Psoas muscle (tissue), 8 donors: ENCODE results near the gene FFAR3. TPM values are rescaled to one million over a fixed set of nuclear protein-coding genes. Genes with fewer than 3 reads are reported as not detected.

Source experiments
- ATAC-seq, 4 donors: fragments of 200-7000 bp; cut with Tn5 transposase; one replicate each; pipeline ENCODE4 v1.9.1; 2020; ENCODE audit warnings: moderate library complexity in 3 of 4, mild to moderate bottlenecking in 2 of 4
- DNase-seq, 2 donors: peaks; one replicate each; pipeline ENCODE4 v3.0.0-alpha.2; 2020
- H3K27ac ChIP-seq: fragments of 200-600 bp; one replicate; pipeline ENCODE4 v1.8.0; 2022
- H3K27me3 ChIP-seq, 3 donors: fragments of 200-600 bp in 1 of 3; one replicate each; pipeline versions ENCODE4 v1.6.1 to v1.8.0; 2013 to 2022; ENCODE audit warnings: low read length in 2 of 3, mild to moderate bottlenecking in 2 of 3, moderate library complexity in 1 of 3; ENCODE audit not compliant: insufficient read depth in 3 of 3
- H3K36me3 ChIP-seq, 2 donors: fragments of 200-600 bp in 1 of 2; one replicate each; pipeline versions ENCODE4 v1.6.1 to v1.8.0; 2013 to 2022; ENCODE audit warnings: low read depth in 1 of 2, mild to moderate bottlenecking in 1 of 2, moderate library complexity in 1 of 2; ENCODE audit not compliant: insufficient read depth in 1 of 2
- H3K4me1 ChIP-seq: fragments of 200-600 bp; one replicate; pipeline ENCODE4 v1.8.0; 2022
- H3K4me3 ChIP-seq: fragments of 200-600 bp; one replicate; pipeline ENCODE4 v1.8.0; 2022; ENCODE audit warnings: mild to moderate bottlenecking
- H3K9me3 ChIP-seq: fragments of 200-600 bp; one replicate; pipeline ENCODE4 v1.8.0; 2022
- CTCF ChIP-seq: fragments of 200-600 bp; IDR thresholded peaks from one replicate; pipeline ENCODE4 v1.8.0; 2022; ENCODE audit warnings: antibody characterized with exemption
- WGBS, 3 donors: extraction: QIAGEN DNeasy Blood & Tissue Kit; methylation state at CpG; one replicate each; pipeline versions ENCODE4 v1.1.6 to v1.1.7; 2013; 5-methylcytosine and 5-hydroxymethylcytosine counted together
- intact Hi-C, 2 donors: fragments of 100-400 bp; cut with DNase I; formaldehyde crosslinking; loops; one replicate each; pipeline versions ENCODE4 v1.11.0 to v1.14.2; 2022
- polyA plus RNA-seq, 3 donors: library from polyadenylated mRNA; stranded (reverse); fragments of 200-250 nt; gene quantifications; one replicate each; pipeline ENCODE4 v1.2.3, GENCODE V29; 2013
- total RNA-seq, 4 donors: library from RNA; stranded (reverse); fragmentation: NEBNext Ultra II Directional in 2 of 4; extraction: Animal tissue kit (Norgen Biotek cat#: 25700) in 2 of 4; gene quantifications; one replicate each; pipeline versions ENCODE4 v1.2.1 to v1.2.4, GENCODE V29; 2021 to 2023
- donor health status: healthy with polysubstance abuse.
- donor health status: DM: no; HTN: no; CAD: no; lungs with moderate emphysema.
- donor health status: Bipolar disorder and iron deficiency.
- donor health status: healthy.
- donor health status: DM: yes; HTN: yes; CAD: no.
- donor health status: DM: no; HTN: no; CAD: no.
- donor health status: DM: no; HTN: no; CAD: no.
- donor health status: DM: yes; HTN: yes; CAD: no.

FFAR3 gene
- total and polyA plus RNA-seq, 7 donors, result 0.04 to 0.22 (median 0.17) TPM; not detected in 4

- no peak for TF ChIP-seq CTCF
- no peak overlapping the region for H3K4me3 ChIP-seq
- DNase-seq (no peak), ATAC-seq (no peak)
- no peak overlapping the region for H3K27ac ChIP-seq
- H3K4me1 ChIP-seq, result no peaks in the 10 kb centered on the region
- no peaks in the 10 kb centered on the region for H3K9me3 ChIP-seq
- peaks cover 0 to 5% (median 0%) of the 10 kb centered on the region in 3 donors for H3K27me3 ChIP-seq
- intact Hi-C loops, result no loop called here
- WGBS, 3 donors, result 60 to 66% (median 62%) methylated on average over 6 of the region's 6 CpGs
- no peaks in the 10 kb centered on the region for H3K36me3 ChIP-seq
Observed at GRCh38 chr19:35407619-35408018, 49.4 kb downstream of the FFAR3 start.

- H3K4me1 ChIP-seq, result no peaks in the 10 kb centered on the region
- no peak overlapping the region for H3K4me3 ChIP-seq
- no peaks in the 10 kb centered on the region for H3K9me3 ChIP-seq
- no peak overlapping the region for H3K27ac ChIP-seq
- ATAC-seq (no peak), DNase-seq (no peak)
- intact Hi-C loops, result no loop called here
- WGBS, 3 donors, result 84 to 86% (median 86%) methylated on average over 13 of the region's 13 CpGs
- H3K27me3 ChIP-seq, result peaks cover 0 to 5% (median 0%) of the 10 kb centered on the region in 3 donors
- no peaks in the 10 kb centered on the region for H3K36me3 ChIP-seq
- no peak for TF ChIP-seq CTCF
Observed at GRCh38 chr19:35408284-35409171, 50.3 kb downstream of the FFAR3 start.

DNA sequence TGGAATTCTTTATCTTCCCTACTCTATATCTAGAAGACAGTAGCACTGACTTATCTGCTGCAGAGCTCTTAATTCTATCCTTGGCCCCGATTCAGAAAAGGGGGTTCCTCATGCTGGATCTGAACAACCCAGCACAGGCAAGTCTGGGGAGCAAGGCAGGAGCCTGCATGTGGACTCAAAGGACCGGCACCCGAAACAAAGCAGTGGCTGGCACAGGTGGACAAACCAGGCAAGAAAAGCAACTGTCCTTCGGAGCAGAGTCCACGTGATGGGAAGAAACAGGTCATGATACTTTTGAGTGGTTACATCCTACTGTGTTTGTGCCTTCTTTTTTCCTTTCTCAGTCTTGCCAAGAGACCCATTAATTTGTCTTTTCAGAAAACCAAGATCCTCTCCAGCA, 50.9 kb downstream of the FFAR3 start:
- no peak overlapping the region for H3K27ac ChIP-seq
- H3K27me3 ChIP-seq, result peaks cover 0 to 5% (median 0%) of the 10 kb centered on the region in 3 donors
- intact Hi-C loops, result no loop called here
- TF ChIP-seq CTCF, result no peak
- ATAC-seq (no peak), DNase-seq (no peak)
- H3K4me3 ChIP-seq, result no peak overlapping the region
- H3K36me3 ChIP-seq, result no peaks in the 10 kb centered on the region
- no peaks in the 10 kb centered on the region for H3K4me1 ChIP-seq
- no peaks in the 10 kb centered on the region for H3K9me3 ChIP-seq
- WGBS, 3 donors, result 74 to 82% (median 79%) methylated on average over 5 of the region's 5 CpGs

Other genes with a start within 250 kb of the FFAR3 start
- gene FXYD3, start 242.6 kb upstream of the FFAR3 start, total RNA-seq, result not detected
- gene FXYD3, start 242.6 kb upstream of the FFAR3 start, polyA plus RNA-seq, result under 1 TPM; 0.10 to 0.38 (median 0.13) TPM
- gene LGI4, start 223.4 kb upstream of the FFAR3 start, total RNA-seq, result 10 to 100 TPM in 3 of 4 donors, 1 to 10 TPM in 1; 3.3 to 22.1 (median 17.3) TPM
- 10 to 100 TPM in 1 of 3 donors, 1 to 10 TPM in 2; 3.2 to 17.1 (median 9.5) TPM for gene LGI4, start 223.4 kb upstream of the FFAR3 start, polyA plus RNA-seq
- gene FXYD1, start 219.6 kb upstream of the FFAR3 start, total RNA-seq, result 100 to 1,000 TPM; 409 to 860 (median 548) TPM
- gene FXYD1, start 219.6 kb upstream of the FFAR3 start, polyA plus RNA-seq, result 100 to 1,000 TPM; 210 to 581 (median 299) TPM
- under 1 TPM in 3 of 4 donors, not detected in 1; 0.56 to 0.65 (median 0.58) TPM for gene FXYD7, start 215.2 kb upstream of the FFAR3 start, total RNA-seq
- gene FXYD7, start 215.2 kb upstream of the FFAR3 start, polyA plus RNA-seq, result under 1 TPM in 1 of 3 donors, not detected in 2; 0.13 TPM
- 10 to 100 TPM in 3 of 4 donors, 1 to 10 TPM in 1; 9.5 to 14.8 (median 11.7) TPM for gene FXYD5, start 203.7 kb upstream of the FFAR3 start, total RNA-seq
- 10 to 100 TPM in 2 of 3 donors, 1 to 10 TPM in 1; 6.4 to 19.1 (median 11.5) TPM for gene FXYD5, start 203.7 kb upstream of the FFAR3 start, polyA plus RNA-seq
- not detected for gene FAM187B, start 129.7 kb upstream of the FFAR3 start, total RNA-seq
- under 1 TPM in 1 of 3 donors, not detected in 2; 0.03 TPM for gene FAM187B, start 129.7 kb upstream of the FFAR3 start, polyA plus RNA-seq
- 1 to 10 TPM; 1.8 to 5.2 (median 2.7) TPM for gene LSR, start 109.5 kb upstream of the FFAR3 start, total RNA-seq
- 1 to 10 TPM; 1.7 to 4.4 (median 2.4) TPM for gene LSR, start 109.5 kb upstream of the FFAR3 start, polyA plus RNA-seq
- gene USF2, start 89.5 kb upstream of the FFAR3 start, total RNA-seq, result 100 to 1,000 TPM; 141 to 196 (median 188) TPM
- gene USF2, start 89.5 kb upstream of the FFAR3 start, polyA plus RNA-seq, result 100 to 1,000 TPM in 2 of 3 donors, 10 to 100 TPM in 1; 94.4 to 179 (median 142) TPM
- gene HAMP, start 75.9 kb upstream of the FFAR3 start, total RNA-seq, result under 1 TPM in 2 of 4 donors, not detected in 2; 0.22 to 0.42 TPM
- gene HAMP, start 75.9 kb upstream of the FFAR3 start, polyA plus RNA-seq, result not detected
- under 1 TPM in 1 of 4 donors, not detected in 3; 0.11 TPM for gene MAG, start 66.3 kb upstream of the FFAR3 start, total RNA-seq
- under 1 TPM in 2 of 3 donors, not detected in 1; 0.05 to 0.30 TPM for gene MAG, start 66.3 kb upstream of the FFAR3 start, polyA plus RNA-seq
- gene CD22, start 29.3 kb upstream of the FFAR3 start, total RNA-seq, result 1 to 10 TPM in 2 of 4 donors, under 1 TPM in 2; 0.15 to 3.2 (median 1.2) TPM
- gene CD22, start 29.3 kb upstream of the FFAR3 start, polyA plus RNA-seq, result under 1 TPM; 0.11 to 0.32 (median 0.14) TPM
- not detected for gene FFAR1, start 10.6 kb upstream of the FFAR3 start, total RNA-seq
- gene FFAR1, start 10.6 kb upstream of the FFAR3 start, polyA plus RNA-seq, result not detected
- gene GPR42, start 12.6 kb downstream of the FFAR3 start, total RNA-seq, result not detected
- not detected for gene GPR42, start 12.6 kb downstream of the FFAR3 start, polyA plus RNA-seq
- gene FFAR2, start 89.8 kb downstream of the FFAR3 start, total RNA-seq, result under 1 TPM in 3 of 4 donors, not detected in 1; 0.13 to 0.47 (median 0.41) TPM
- gene FFAR2, start 89.8 kb downstream of the FFAR3 start, polyA plus RNA-seq, result under 1 TPM; 0.07 to 0.16 (median 0.08) TPM
- not detected for gene KRTDAP, start 132.0 kb downstream of the FFAR3 start, total RNA-seq
- gene KRTDAP, start 132.0 kb downstream of the FFAR3 start, polyA plus RNA-seq, result not detected
- under 1 TPM in 3 of 4 donors, not detected in 1; 0.44 to 0.63 (median 0.45) TPM for gene DMKN, start 155.2 kb downstream of the FFAR3 start, total RNA-seq
- gene DMKN, start 155.2 kb downstream of the FFAR3 start, polyA plus RNA-seq, result under 1 TPM; 0.21 to 0.77 (median 0.73) TPM
- gene SBSN, start 169.9 kb downstream of the FFAR3 start, total RNA-seq, result not detected
- gene SBSN, start 169.9 kb downstream of the FFAR3 start, polyA plus RNA-seq, result under 1 TPM in 1 of 3 donors, not detected in 2; 0.09 TPM
- gene GAPDHS, start 175.0 kb downstream of the FFAR3 start, total RNA-seq, result not detected
- gene GAPDHS, start 175.0 kb downstream of the FFAR3 start, polyA plus RNA-seq, result not detected
- gene TMEM147, start 187.2 kb downstream of the FFAR3 start, total RNA-seq, result 100 to 1,000 TPM in 1 of 4 donors, 10 to 100 TPM in 3; 77.1 to 103 (median 85.5) TPM
- 100 to 1,000 TPM; 143 to 245 (median 202) TPM for gene TMEM147, start 187.2 kb downstream of the FFAR3 start, polyA plus RNA-seq
- not detected for gene ATP4A, start 205.2 kb downstream of the FFAR3 start, total RNA-seq
- not detected for gene ATP4A, start 205.2 kb downstream of the FFAR3 start, polyA plus RNA-seq
- not detected for gene PMIS2, start 227.7 kb downstream of the FFAR3 start, total RNA-seq
- not detected for gene PMIS2, start 227.7 kb downstream of the FFAR3 start, polyA plus RNA-seq